Measurements from ENCODE around the gene CTAGE6.
"Not testable (repeated sequence)": the region's sequence is repeated elsewhere in the genome, so short reads cannot be mapped to it uniquely, and the experiment has no call there.

Gene CTAGE6, protein sequence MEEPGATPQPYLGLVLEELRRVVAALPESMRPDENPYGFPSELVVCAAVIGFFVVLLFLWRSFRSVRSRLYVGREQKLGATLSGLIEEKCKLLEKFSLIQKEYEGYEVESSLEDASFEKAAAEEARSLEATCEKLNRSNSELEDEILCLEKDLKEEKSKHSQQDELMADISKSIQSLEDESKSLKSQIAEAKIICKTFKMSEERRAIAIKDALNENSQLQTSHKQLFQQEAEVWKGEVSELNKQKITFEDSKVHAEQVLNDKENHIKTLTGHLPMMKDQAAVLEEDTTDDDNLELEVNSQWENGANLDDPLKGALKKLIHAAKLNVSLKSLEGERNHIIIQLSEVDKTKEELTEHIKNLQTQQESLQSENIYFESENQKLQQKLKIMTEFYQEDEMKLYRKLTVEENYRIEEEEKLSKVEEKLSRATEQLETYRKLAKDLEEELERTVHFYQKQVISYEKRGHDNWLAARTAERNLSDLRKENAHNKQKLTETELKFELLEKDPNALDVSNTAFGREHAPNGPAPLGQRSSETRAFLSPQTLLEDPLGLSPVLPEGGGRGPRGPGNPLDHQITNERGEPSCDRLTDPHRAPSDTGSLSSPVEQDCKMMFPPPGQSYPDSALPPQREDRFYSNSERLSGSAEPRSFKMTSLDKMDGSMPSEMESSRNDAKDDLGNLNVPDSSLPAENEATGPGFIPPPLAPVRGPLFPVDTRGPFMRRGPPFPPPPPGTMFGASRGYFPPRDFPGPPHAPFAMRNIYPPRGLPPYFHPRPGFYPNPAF

DNA sequence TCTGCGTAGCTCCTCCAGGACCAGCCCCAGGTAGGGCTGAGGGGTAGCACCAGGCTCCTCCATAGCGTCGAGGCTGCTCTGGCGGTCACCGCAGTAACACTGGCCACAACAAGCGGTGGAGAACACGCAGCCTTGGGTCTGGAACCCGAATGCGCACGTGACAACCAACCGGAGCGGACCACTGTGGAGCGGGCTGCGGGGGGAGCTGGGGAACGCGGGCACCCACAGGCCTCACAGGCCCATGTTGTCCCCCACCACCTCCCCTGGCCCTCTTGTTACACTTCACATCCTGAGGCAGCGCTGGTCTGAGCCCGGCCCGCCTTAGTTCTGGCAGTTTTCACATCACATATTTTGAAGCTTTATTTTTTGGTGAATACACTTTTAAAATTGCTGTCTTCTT lies at the start of gene CTAGE6:
TSS of gene CTAGE6 (minus strand) at position 101 of the 400 bp plus-strand sequence. CDS start at position 63, 38 bp downstream.
- DNase-seq, result not testable (repeated sequence)

DNA sequence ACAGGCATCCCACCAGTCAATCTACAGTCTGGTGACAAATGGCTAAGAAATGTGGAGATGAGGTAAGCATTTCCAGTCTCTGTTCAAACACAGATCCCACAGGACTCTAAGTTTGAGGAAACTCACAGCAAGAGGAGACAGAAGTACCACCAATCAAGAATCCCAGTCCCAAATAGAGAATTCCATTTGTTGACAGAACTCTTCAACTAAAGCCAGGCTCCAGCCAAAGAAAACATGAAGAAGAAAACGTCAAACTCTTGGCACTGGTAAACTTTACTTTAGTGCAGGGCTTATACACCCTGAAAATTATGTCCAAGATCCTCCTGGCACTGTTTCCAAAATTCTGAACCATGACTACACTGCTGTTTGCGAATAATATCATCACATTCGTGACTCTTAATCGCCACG lies 49.2 kb upstream of the CTAGE6 start:
- DNase-seq, result not testable (repeated sequence)

DNA sequence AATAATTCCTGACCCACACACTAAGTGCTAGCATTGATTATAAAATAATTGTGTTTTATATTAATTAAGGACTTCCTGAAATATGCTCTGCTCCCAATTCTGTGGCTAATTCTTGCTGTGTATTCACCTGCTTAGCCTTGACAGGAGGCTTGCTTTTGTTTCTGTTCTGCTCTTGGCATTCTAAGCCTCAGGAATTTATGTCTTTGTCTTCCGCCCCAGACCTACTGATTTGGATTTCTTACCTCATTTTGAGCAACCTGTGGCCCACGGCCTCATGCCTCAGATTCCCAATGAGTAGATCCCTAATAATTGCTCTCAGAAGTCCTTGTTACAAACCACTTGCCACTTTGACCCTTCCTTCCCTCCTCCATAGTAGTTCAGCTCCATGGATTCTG lies 40.4 kb upstream of the CTAGE6 start:
- DNase-seq, result not testable (repeated sequence)

DNA sequence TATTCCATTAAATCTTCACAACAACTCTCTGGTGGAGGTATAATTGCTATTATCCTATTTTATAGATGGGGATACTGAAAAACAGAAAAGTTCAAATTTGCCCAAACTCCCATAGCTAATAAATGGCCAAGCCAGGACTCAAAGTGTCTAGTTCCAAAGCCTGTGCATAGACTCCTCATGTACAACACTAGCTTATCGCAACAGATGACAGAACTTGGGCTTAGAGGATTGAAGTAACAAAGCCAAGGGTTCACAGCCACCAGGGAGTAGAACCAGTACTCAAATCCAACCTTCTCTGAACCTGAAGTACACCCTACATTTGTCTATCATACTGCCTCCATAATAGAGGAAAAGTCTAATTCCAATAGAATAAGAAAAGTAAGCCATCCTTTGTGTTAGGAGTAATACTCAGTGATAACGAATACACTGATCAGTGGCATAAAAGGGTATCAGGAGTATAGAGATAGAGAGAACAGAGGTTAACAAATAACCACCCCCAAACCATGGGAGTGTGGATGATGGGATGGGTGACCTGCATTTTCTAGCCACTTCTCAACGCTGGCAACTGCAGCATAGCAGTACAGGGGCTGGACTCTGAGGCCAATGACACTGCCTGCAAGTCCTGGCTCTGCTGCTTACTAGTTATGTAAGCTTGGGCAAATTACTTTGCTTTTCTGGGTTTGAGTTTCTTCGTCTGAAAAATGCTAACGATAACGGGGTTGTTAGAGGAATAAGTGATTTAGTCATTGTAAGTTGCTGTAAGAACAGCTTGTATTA lies 39.8 kb upstream of the CTAGE6 start:
- not testable (repeated sequence) for DNase-seq

DNA sequence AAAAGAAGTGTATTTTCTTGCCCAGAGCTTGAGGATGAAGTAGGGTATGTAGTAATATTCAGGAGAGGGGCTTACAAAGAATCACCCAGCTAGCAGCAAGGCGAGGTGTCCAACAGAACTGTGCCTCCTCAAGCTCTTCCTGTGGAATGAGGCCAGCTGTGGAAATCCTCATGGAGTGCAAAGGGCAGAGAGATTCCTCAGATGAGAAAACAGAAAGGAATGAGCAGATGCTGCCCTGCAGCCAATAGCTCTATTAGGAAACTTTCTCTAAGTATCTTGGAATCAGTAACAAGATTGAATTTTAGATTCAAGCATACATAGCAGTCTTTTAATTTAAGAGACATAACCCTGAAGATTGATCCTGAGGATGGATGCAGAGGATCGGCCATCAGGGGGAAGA lies 38.2 kb upstream of the CTAGE6 start:
- DNase-seq, result not testable (repeated sequence)

DNA sequence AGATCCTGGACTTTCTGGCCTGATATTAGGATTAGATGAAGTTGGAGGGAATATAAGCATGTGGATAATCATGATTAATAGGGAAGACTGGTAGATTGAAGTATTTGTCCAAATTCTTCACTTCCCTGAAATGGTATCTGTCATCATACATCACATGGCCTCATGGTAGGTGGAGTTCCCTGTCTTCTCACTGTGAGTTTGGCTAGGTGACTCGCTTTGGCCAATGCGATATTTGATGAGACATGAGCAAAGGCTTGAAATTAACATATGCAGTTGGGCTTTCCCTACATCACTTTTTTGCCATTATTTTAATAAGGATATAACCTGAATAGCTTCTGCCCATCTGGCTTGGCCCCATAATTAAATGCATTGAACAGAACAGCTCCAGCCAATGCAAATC lies 35.1 kb upstream of the CTAGE6 start:
- not testable (repeated sequence) for DNase-seq

DNA sequence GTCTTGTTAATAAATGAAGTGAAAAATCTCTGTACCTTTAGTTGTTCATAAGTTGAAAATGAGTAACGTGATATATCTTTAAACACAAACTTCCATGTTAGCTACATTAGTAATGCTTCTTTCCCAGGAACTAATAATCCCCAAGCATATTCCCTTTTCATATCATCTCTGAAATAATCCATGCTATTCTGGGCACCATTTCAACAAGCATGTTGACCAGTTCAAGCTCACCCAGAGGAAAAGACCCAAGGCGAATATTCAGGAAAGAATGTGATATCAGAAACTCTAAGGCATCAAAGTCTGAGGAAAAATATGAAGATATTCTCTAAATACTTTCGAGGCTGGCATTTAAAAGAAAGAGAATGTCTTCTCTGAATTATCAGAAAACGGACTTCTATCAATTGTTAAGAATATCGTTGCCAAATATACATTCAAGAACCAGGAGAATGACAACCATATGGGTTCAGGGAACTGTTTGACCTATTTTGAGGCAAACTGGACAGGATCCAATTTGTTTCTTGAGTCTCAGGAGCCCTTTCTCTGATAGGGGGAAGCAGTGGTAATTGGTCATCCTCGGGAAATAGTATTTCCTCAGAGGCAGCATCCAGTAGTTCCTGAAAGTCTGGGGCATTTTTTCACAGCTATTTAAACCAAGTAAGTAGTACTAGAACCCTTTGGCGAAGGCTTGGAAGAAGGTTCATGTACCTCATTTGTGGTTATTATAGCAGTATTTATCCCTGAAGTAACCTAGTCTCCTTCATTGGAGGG lies 28.1 kb upstream of the CTAGE6 start:
- DNase-seq, result not testable (repeated sequence)

DNA sequence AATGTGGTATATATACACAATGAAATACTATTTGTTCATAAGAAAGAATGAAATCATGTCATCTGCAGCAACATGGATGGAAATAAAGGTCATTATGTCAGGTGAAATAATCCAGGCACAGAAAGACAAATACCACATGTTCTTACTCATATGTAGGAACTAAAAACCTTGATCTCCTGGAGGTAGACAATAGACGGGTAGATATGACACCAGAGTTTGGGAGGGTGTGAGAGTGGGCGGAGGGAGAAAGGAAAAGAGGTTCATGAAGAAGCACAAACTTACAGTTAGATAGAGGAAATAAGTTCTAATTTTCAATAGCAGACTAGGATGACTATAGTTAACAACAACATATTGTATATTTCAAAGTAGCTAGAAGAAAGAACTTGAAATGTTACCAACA lies 22.1 kb upstream of the CTAGE6 start:
- DNase-seq, result not testable (repeated sequence)

DNA sequence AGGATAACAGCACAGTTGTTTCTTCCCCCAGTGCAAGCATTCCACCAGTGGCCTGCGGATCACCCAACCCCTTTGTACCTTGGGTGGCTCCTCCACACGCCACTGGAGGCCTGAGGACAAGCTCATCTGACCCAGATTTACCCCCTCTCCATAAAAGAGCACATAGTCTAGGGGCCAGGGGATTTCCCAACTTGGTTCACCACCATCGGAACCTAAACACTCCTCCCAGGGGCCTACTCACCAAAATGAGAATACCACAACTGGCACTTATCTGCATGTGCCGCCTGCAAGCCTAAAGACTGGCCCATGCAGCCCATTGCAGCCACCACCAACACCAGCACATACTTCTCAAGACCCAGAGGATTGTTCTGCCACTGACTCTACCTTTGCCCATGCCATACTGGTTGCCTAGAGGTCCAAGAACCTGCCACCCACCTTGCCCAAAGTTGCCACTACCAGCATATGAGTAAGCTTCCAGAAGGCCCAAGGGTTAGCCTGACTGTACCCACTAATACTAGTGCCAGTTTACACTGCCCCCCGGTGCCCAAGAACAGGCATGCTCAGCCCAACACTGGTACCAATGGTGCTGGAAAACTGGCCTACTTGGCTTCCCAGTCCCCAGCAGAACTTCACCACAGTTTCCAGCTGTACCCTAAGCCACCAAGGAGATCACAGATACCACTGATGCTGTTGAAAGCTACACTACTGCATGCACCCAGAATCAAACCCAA lies 15.4 kb upstream of the CTAGE6 start:
- not testable (repeated sequence) for DNase-seq

DNA sequence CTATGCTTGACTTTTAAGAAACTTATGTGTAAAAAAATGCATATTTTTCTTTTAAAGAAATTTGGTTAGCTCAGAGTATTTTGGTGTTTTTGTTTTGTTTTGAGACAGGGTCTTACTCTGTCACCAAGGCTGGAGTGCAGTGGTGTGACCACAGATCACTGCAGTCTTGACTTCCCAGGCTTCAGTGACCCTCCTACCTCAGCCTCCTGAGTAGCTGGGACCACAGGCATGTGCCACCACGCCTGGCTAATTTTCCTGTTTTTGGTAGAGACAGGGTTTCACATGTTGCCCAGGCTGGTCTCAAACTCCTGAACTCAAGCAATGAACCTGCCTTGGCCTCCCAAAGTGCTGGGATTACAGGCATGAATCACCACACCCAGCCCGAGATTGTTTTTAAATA lies 10.0 kb upstream of the CTAGE6 start:
- not testable (repeated sequence) for DNase-seq

DNA sequence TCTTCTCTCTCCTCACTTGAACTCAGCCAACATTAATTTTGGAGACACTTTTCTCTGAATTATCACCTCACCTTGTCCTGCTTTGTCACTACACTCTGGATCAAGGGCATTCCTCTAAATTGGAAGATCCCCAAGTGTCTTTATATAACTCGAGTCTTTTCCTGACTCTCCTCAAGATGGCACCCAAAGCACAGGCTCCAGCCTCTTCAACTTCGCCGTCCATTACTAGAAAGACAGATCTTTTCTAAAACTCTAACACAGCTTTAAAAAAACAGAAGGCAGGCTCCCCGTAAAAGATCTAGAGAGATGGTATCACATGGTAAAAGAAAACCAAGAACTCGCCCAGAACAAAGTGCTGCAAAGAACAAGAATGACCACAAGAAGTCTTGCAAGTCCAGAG lies 8.2 kb upstream of the CTAGE6 start:
- not testable (repeated sequence) for DNase-seq

DNA sequence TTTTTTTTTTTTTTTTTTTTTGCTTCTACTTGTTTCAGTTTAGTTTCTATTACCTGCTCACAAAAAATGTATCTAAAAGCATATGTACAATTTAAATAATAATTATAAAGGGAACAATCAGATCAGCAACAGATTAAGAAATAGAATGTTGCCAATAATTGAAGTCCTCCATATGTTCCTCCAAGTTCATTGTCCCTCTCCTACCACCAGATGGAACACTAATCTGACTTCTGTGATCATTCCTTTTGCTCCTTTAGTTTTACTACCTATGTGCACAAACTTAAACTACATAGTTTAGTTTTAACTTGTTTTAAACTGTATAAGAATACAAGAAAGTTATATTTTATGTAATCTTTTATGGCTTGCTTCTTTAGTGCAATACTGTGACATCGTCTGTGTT lies 5.6 kb upstream of the CTAGE6 start:
- DNase-seq, result not testable (repeated sequence)

DNA sequence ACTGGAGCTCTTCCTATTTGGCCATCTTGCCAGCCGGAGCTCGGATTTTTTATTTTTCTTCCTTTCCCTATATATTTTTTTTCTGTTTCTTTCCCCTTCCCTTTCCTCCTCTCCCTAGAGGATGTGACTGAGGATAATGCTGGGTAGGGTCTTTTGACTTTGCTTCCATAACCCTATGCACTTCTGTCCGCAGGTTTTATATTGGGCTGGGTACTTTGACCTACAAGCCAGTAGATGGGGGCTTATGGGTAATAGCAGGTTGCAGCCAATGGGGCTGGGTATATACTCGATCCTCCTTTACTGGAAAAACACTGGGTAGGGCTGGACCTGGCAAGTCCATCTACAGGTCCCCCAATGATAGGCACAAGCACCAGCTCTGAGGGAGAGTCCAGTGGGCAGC lies 12.2 kb downstream of the CTAGE6 start:
- not testable (repeated sequence) for DNase-seq

DNA sequence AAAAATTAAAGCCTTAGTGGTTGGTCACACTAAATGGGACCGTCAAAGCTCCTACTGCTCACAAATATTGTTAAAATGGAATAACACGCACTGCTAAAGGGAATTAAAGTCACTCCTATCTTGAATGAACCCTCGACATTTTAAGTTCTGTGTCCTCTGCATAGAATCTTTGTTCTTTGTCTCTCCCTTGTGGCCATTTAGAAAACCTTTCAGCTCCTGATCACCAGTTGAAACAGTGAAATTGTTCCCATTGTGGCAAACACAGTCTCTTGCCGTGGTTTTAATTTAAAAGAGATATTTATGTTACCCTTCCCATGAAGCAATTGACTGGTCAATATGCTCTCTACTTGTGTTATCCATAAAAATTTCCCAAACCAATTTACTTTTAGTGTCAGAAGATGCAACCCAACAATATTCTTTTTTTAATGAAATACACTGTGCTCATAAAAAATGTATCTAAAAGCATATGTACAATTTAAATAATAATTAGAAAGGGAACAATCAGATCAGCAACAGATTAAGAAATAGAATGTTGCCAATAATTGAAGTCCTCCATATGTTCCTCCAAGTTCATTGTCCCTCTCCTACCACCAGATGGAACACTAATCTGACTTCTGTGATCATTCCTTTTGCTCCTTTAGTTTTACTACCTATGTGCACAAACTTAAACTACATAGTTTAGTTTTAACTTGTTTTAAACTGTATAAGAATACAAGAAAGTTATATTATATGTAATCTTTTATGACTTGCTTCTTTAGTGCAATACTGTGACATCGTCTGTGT lies 20.3 kb downstream of the CTAGE6 start:
- peak in 1 of 2 donors; percentile 60 for DNase-seq

DNA sequence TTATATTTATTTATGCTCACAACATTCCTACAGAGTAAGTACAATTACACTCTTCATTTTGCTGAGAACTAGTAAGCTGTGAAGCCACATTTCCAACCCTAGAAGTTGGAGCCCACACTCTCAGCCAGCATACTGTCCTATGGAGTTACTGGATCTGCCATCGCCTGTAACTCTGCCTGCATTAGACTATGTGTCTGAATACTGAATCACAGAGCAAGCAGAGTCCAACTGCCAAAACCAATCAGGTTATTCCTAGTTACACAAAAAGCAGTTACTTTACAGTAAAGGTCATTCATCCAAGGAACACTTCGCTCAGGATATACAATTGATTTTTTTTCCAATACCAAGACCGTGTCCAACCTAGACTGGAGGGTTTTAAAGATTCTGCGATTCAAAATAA lies 21.5 kb downstream of the CTAGE6 start:
- DNase-seq, result no peak

DNA sequence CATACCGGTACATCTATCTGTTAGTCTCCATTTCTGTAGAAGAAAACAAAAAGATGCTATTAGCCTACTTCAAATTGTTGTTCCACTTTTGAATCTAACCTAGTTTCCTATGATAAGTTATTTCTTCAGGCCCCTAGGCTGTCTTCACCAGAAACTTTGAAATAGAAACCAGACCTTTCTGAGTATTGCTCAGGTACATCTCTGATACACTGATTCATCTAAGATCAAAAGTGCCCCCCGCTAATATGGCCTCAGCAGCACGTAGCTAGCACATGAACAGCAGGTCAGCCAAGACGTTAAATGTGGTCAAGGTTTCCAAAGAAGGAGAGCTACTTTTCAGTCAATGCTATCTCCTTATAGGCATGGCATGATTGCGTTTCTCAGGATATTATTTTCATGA lies 23.6 kb downstream of the CTAGE6 start:
- no peak for DNase-seq

DNA sequence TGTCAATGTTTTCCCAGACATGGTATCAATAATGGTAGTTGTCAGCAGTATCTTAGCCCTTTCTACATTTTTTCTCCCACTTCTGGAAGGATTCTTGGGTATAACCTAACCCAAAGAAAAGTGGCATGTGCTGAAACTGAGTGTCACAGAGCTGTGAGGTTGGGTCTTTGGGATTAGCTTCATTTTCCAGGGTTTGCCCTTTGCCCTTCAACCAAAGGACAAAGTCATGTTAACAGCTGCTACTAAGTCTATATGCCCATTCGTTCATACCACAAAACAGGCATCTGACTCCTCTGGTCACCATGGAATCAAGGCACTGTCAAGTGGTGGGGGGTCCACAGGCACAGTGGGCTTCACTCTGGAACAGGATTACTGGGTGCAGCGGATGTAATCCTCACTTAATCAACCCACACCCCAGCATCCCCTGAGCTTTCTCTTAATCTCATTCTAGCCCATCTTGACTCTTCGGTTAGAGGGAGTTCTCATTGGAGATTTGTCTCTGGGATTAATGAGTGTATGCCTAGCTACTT lies 29.1 kb downstream of the CTAGE6 start:
- DNase-seq, result no peak

DNA sequence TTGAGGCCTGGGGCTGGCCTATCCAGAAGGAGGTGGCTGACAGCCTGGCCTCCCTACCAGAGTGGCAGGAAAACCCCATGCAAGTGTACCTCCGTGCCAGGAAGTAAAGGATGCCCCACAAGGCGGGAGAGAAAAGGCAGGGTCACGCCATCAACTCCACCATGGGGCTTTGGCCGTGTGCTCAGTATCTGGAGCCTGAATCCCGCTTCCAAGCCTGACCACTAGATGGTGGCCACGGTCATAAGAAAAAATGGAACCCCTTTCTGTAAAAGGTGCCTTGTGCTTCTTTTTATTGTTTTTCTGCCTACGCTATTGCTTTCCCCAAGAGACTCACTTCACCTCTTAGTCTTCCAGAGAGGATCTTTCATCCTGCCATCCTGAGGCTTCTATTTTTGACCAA lies 29.9 kb downstream of the CTAGE6 start:
- DNase-seq, result not testable (repeated sequence)

DNA sequence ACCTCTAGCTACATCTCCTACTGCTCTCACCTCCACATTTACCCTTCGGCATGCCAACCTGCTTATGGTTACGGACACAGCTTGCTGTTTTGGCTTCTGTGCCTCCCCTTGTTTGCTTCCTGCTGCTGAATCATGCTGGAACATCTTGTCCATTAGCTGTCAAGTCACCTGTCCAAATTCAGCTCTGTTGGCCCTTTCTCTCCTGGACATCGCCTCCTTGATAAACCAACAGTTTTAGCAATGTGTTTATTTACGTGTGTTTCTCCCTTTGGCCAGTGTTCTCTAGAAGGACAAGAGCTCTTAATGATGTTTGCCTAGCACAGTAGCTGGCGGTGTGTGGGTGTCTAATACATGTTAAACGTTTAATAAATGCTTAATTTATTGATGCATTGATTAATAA lies 31.4 kb downstream of the CTAGE6 start:
- not testable (repeated sequence) for DNase-seq

DNA sequence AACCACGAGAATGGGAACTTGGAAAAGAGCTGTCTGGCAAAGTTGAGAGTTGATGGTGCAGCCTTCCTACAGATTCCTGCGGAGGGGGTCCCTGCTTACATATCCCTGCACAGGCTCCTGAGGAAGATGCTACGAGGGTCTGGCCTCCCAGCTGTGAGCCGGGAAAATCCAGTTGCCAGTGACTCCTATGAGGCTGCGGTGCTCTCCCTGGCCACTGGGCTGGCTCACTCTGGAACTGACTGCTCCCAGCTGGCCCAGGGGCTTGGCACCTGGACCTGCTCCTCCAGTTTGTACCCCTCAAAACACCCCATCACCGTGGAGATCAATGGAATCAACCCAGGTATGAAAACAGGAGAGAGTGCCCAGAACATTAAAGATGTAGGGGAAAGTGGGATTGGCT lies 37.2 kb downstream of the CTAGE6 start:
- DNase-seq, result not testable (repeated sequence)
